GM13976 (cell line): ENCODE measurements around the gene WNT7B.

Experiments
- DNase-seq: peaks from one replicate; pipeline ENCODE4 v3.0.0; 2012; ENCODE audit warnings: low spot score
- in situ Hi-C: fragments of 300-500 bp; cut with MboI; formaldehyde crosslinking; loops from one replicate; pipeline ENCODE4 v1.12.0; 2022; ENCODE audit warnings: low sequenced_read_pairs, mixed read lengths, inconsistent platforms; ENCODE audit not compliant: unreplicated experiment
- TF ChIP-seq, protein P1 (sequence below): IDR thresholded peaks from 2 replicates; pipeline ENCODE4 v1.5.1; 2012; ENCODE audit warnings: borderline replicate concordance, mild to moderate bottlenecking; ENCODE audit not compliant: insufficient read depth; ENCODE audit errors: extremely low read depth, missing control alignments, control extremely low read depth

The WNT7B gene

DNA sequence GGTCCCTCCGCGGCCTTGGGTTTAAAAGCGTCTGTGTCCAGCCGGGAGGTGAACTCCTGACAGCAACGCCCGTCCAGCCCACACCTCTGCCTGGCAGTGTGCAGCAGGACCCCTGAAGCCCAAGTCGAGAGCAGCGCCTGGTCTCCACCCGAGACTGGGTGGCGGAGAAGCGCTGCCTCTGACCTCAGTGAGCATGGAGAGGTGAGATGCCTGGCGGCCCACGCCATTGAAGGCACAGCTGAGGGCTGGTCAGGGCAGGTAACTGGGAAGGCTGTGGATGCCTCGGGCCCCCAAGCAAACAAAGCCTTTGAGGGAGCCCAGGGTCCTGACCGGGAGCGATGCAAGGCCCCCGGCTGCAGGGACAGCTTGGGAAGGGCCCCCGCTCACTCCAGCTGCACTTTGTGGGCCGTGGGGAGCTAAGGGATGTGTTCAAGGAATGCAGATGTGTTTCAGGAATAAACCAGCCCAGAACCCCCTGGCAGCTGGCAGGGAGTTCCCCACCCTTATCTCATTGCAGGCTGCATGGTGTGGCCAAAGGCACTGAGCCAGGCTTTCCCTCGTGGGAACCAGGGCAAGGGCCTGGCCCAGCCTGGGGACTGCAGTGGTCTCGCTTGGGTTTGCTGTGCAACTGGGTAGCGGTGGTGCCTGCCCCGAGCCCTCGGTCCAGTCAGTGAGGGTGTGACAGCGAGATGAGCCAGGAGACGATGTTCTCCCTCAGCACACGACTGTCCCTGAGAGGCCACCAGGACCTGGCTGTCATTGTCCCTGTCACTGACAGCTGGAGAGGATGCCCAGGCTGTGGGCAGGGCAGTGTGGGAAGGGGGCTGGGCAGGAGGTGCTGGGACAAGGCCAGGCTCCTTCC is 92.5 kb downstream of the WNT7B start:
- TF ChIP-seq, protein P1, sequence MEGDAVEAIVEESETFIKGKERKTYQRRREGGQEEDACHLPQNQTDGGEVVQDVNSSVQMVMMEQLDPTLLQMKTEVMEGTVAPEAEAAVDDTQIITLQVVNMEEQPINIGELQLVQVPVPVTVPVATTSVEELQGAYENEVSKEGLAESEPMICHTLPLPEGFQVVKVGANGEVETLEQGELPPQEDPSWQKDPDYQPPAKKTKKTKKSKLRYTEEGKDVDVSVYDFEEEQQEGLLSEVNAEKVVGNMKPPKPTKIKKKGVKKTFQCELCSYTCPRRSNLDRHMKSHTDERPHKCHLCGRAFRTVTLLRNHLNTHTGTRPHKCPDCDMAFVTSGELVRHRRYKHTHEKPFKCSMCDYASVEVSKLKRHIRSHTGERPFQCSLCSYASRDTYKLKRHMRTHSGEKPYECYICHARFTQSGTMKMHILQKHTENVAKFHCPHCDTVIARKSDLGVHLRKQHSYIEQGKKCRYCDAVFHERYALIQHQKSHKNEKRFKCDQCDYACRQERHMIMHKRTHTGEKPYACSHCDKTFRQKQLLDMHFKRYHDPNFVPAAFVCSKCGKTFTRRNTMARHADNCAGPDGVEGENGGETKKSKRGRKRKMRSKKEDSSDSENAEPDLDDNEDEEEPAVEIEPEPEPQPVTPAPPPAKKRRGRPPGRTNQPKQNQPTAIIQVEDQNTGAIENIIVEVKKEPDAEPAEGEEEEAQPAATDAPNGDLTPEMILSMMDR = no peak
- DNase-seq = no peak
- in situ Hi-C loops = no loop called here

DNA sequence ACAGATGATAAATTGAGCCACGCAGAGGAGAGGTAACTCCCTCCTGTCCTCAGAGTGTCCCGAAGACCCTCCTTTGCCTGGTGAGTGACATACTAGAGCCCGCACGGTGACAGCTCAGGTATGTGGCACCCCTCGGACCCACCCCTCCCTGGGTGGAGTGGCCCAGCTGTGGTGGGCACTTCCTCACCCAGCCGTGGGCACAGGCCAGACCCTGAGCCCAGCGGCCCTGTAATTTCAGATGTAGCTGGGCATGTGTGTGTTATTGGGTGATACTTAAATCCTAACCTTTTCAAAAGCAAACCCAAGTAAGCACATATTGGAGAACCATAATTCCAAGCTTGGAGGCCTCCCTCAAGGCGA is 93.2 kb downstream of the WNT7B start:
- in situ Hi-C loops = no loop called here
- TF ChIP-seq, protein P1 = no peak
- no peak for DNase-seq

DNA sequence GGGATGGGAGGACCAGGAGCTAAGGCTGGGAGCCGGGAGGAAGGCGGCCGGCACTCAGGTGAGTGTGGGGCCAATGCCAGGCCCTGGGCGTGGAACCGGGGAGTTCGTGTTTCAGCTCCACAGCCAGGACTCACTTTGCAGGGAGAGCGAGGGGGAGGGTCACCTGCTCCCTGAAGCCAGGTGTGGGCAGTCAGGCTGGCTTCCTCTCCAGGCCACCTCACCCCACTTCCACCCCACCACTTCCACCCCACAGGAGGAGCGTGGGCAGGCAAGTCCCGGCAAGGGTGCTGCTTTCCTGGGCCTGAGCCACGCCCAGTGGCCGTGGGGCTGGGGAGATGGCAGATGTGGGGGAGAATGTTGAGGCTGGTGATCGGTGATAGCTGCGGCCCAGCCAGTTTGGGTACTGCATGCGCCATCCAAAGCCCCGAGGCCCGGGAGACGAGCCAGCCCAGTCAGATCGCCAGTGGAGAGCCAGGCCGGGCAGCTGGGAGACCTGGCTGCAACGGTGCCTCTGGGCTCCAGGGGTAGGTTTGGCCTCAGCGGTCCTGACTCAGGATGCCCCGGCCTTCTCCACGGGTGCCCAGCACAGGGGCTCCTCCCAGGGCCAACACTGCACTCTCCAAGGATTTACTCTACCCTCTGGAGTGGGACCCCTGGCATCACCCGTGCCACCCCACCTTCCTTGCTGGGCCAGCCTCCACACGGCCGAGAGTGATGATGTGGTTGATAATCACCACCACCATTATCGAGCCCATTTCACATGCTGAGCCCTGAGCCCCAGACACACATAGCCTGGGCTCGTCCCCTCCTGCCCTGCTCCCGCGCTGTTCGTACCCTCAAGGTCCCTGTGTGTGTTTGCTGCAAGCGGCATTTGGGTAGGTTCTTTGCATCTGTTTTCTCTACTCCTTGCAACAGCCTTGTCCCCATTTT is 93.8 kb downstream of the WNT7B start:
- no peak for DNase-seq
- in situ Hi-C loops = no loop called here
- TF ChIP-seq, protein P1 = no peak

GRCh38 chr22:45881524-45881875 is 95.5 kb downstream of the WNT7B start:
- TF ChIP-seq, protein P1 = no peak
- DNase-seq = no peak
- in situ Hi-C loops = no loop called here

DNA sequence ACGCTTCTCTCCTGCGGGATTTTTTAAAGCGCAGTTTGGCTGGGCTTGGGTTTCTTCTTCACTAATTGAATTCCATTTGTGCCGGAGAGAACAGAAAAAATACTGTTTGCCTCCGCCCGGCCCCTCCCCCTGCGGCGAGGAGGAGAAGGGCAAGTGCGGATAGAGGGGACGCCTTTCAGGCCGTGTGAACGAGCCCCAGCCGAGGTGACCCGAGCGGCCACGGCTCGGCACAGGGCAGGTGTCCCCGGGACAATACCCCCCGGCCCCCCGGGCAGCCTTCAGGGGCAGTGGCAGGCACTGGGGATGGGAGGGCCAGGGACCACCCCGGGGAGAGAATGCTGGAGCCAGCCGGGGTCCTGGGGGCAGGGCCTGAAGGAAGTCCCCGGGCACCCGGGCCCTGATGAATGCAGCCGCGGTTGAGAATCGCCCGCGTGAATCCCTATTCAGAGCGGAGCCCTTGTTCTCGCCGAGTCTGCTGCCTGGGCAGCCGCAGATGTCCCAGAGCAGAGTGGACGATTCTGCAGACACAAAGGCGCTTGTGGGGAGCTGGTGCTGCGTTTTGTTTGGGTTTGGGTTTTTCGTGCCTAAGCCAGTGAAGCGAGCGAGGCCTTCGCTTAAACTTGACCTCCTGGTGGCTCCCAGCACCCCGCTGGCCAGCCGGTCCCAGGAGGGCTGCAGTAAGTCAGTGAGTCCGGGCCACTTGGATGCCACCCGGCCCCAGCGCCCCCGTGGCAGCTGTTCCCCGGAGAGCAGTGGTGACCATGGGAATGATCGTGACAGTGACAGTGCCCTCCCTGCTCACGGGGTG is 96.0 kb downstream of the WNT7B start:
- no peak for DNase-seq
- in situ Hi-C loops = no loop called here
- TF ChIP-seq, protein P1 = no peak

DNA sequence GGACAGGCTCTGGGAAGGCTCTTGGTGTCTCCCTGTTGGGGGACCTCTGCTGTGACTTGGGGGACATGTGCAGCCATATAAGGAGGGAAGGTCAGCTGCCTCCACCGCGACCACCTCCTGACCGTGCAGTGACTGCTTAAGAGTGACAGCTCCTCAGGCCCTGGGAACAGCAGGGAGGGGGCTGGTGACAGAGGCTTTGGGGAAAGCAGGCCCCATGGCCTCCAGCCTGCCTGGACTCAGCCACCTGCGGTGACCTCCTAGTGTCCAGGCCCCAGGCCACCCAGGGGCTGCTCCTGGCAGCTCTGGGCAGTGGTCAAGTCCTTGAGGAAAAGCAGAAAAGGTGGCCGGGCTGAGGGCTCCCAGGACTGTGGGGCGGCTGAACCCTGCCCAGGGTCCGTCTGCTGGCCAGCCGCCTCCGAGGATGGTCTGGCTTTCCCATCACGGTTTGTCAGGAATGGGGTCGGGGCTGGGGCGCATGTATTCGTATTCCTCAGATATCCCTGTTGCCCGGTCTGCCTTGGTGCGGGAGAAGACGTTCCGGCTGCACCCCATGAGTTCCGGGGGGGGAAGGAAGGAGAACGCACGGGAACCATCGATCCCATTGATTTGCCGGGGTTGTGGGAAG is 96.8 kb downstream of the WNT7B start:
- TF ChIP-seq, protein P1 = no peak
- DNase-seq = no peak
- in situ Hi-C loops = no loop called here
